HL-60 (cell line): ENCODE data around the gene MAP2K5.

Source experiments
- DNase-seq, 2 experiments: peaks; one replicate each; pipeline ENCODE4 v3.0.0-alpha.2; 2010 to 2020; ENCODE audit warnings: low read depth in 1 of 2, low spot score in 1 of 2
- H3K27ac ChIP-seq: fragments of 250-450 bp; sonication (Bioruptor Pico); replicated peaks from 2 replicates; pipeline ENCODE4 v1.5.1; 2020; ENCODE audit warnings: mild to moderate bottlenecking, moderate library complexity
- H3K27me3 ChIP-seq: fragments of 250-450 bp; sonication (Bioruptor Pico); 2 replicates; pipeline ENCODE4 v1.5.1; 2021; ENCODE audit warnings: mild to moderate bottlenecking, moderate library complexity; ENCODE audit not compliant: insufficient read depth, poor library complexity, severe bottlenecking
- H3K4me3 ChIP-seq: replicated peaks from 2 replicates; pipeline ENCODE4 v1.5.1; 2011; ENCODE audit warnings: mild to moderate bottlenecking, control low read depth, low read length; ENCODE audit not compliant: insufficient read depth
- GABPA ChIP-seq: IDR thresholded peaks from 2 replicates; pipeline ENCODE4 v1.6.1; 2012; ENCODE audit warnings: low read depth
- POLR2AphosphoS5 ChIP-seq: IDR thresholded peaks from 2 replicates; pipeline ENCODE4 v1.6.1; 2012; ENCODE audit warnings: low read depth
- SPI1 ChIP-seq: IDR thresholded peaks from 2 replicates; pipeline ENCODE4 v1.6.1; 2012; ENCODE audit warnings: low read depth, mild to moderate bottlenecking, borderline replicate concordance
- TF ChIP-seq, protein P1 (sequence below): IDR thresholded peaks from one replicate; pipeline ENCODE4 v1.5.1; 2011; ENCODE audit warnings: low read length, control low read depth, inconsistent platforms; ENCODE audit not compliant: insufficient read depth
- TF ChIP-seq, protein P2 (sequence below): IDR thresholded peaks from 2 replicates; pipeline ENCODE4 v1.6.1; 2012; ENCODE audit warnings: low read depth; ENCODE audit not compliant: insufficient replicate concordance

The MAP2K5 gene

DNA sequence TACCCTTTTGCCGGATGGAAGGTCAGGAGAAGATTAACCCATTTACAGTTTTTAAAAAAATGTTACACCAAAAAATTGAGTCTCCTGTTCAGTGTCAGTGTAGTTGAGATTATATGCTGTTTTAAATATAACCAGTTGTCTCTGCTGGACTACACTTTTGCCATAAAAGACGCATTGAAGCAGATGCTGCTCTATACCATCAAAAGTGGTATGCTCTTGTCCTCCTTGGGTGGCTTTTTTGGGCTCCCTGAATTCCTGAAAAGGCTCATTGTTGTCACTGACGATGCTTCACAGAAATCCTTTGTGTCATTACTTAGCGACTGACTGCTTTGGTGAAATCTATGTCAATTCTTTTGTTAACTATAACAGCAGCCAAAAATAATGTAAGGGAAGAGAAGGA is 148.9 kb downstream of the MAP2K5 start:
- TF ChIP-seq SPI1: no peak
- TF ChIP-seq, protein P1, sequence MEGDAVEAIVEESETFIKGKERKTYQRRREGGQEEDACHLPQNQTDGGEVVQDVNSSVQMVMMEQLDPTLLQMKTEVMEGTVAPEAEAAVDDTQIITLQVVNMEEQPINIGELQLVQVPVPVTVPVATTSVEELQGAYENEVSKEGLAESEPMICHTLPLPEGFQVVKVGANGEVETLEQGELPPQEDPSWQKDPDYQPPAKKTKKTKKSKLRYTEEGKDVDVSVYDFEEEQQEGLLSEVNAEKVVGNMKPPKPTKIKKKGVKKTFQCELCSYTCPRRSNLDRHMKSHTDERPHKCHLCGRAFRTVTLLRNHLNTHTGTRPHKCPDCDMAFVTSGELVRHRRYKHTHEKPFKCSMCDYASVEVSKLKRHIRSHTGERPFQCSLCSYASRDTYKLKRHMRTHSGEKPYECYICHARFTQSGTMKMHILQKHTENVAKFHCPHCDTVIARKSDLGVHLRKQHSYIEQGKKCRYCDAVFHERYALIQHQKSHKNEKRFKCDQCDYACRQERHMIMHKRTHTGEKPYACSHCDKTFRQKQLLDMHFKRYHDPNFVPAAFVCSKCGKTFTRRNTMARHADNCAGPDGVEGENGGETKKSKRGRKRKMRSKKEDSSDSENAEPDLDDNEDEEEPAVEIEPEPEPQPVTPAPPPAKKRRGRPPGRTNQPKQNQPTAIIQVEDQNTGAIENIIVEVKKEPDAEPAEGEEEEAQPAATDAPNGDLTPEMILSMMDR: no peak
- TF ChIP-seq POLR2AphosphoS5: no peak
- TF ChIP-seq, protein P2, sequence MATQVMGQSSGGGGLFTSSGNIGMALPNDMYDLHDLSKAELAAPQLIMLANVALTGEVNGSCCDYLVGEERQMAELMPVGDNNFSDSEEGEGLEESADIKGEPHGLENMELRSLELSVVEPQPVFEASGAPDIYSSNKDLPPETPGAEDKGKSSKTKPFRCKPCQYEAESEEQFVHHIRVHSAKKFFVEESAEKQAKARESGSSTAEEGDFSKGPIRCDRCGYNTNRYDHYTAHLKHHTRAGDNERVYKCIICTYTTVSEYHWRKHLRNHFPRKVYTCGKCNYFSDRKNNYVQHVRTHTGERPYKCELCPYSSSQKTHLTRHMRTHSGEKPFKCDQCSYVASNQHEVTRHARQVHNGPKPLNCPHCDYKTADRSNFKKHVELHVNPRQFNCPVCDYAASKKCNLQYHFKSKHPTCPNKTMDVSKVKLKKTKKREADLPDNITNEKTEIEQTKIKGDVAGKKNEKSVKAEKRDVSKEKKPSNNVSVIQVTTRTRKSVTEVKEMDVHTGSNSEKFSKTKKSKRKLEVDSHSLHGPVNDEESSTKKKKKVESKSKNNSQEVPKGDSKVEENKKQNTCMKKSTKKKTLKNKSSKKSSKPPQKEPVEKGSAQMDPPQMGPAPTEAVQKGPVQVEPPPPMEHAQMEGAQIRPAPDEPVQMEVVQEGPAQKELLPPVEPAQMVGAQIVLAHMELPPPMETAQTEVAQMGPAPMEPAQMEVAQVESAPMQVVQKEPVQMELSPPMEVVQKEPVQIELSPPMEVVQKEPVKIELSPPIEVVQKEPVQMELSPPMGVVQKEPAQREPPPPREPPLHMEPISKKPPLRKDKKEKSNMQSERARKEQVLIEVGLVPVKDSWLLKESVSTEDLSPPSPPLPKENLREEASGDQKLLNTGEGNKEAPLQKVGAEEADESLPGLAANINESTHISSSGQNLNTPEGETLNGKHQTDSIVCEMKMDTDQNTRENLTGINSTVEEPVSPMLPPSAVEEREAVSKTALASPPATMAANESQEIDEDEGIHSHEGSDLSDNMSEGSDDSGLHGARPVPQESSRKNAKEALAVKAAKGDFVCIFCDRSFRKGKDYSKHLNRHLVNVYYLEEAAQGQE: no peak
- no peak for TF ChIP-seq GABPA
- Histone ChIP-seq H3K4me3 (no peak overlapping the region), H3K27ac (no peak overlapping the region), H3K27me3 (no peaks in the 10 kb centered on the region)
- no peak for DNase-seq

DNA sequence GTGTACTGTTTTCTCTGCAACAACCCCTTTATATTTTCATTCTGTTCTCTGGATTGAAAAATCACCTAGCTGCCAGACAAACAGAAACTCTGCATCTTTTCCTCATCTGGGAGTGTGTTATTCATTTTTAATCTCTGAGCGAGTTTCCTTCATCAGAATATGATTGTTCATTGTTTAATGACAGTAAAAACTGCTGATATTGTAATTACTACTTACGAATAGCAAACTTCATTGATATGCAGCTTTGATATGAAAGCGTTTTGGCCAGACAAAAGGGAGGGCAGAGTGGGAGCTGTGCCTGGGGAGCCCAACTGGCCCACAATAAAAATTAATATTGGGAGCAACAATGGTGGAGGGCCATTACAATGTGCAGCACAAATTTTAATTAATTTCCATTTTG is 150.1 kb downstream of the MAP2K5 start:
- no peaks in the 10 kb centered on the region for H3K27me3 ChIP-seq
- H3K27ac ChIP-seq: no peak overlapping the region
- no peak for DNase-seq
- no peak for TF ChIP-seq SPI1
- TF ChIP-seq, protein P2: no peak
- no peak for TF ChIP-seq GABPA
- TF ChIP-seq, protein P1: no peak
- no peak for TF ChIP-seq POLR2AphosphoS5
- no peak overlapping the region for H3K4me3 ChIP-seq

DNA sequence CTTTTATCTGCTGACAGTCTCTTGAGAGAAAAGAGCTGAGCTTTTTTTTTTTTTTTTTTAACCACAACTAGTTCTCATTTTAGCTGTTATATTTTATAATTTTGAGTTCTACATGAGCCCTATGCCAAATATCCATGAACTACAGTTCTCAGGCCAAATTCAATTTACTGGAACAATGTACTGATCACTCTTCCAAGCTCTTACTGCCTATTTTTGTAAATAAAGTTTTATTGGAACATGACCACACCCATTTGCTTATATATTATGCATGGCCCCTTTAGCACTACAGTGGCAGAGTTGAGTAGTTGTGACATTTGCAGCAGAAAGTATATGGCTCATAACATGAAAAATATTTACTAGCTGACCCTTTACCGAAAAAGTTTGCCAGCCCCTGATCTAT is 153.6 kb downstream of the MAP2K5 start:
- no peak overlapping the region for H3K27ac ChIP-seq
- no peak overlapping the region for H3K4me3 ChIP-seq
- DNase-seq: no peak
- no peaks in the 10 kb centered on the region for H3K27me3 ChIP-seq
- TF ChIP-seq, protein P1: no peak
- no peak for TF ChIP-seq GABPA
- TF ChIP-seq, protein P2: no peak
- no peak for TF ChIP-seq SPI1
- TF ChIP-seq POLR2AphosphoS5: no peak
